LNCaP clone FGC (cell line): Measurements from ENCODE around the gene TARM1.
"Not testable (repeated sequence)": the region's sequence is repeated elsewhere in the genome, so short reads cannot be mapped to it uniquely, and the experiment has no call there.

Experiments used
- DNase-seq: peaks from one replicate; pipeline ENCODE4 v3.0.0-alpha.2; 2011; ENCODE audit warnings: low read depth
- H3K4me3 ChIP-seq: 2 replicates; pipeline ENCODE4 v1.5.1; 2011; ENCODE audit warnings: mild to moderate bottlenecking, low read depth, low read length, control low read depth
- TF ChIP-seq, protein P1 (sequence below): IDR thresholded peaks from 2 replicates; pipeline ENCODE4 v1.5.1; 2012; ENCODE audit warnings: mild to moderate bottlenecking; ENCODE audit not compliant: control insufficient read depth, insufficient read depth; ENCODE audit errors: extremely low read depth

TARM1 gene

DNA sequence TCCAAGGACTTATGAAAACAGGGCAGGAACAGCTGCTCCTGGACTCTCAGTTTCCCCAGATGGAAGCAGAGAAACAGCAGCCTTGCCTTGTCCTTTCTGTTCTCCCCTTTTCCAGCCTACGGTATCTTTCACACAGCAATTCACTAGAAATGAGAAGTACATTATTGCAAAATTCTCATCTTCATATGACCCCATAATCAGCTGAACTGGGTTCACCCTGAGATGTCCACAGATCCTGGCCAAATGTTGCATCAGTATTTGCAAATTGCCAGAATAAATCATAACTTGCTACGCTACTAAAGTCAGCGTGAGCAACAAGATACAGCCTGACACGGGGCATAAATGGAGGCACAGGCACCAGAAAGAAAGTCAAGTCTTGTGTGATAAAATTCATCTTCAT, 33.5 kb downstream of the TARM1 start:
- DNase-seq = no peak
- TF ChIP-seq, protein P1, sequence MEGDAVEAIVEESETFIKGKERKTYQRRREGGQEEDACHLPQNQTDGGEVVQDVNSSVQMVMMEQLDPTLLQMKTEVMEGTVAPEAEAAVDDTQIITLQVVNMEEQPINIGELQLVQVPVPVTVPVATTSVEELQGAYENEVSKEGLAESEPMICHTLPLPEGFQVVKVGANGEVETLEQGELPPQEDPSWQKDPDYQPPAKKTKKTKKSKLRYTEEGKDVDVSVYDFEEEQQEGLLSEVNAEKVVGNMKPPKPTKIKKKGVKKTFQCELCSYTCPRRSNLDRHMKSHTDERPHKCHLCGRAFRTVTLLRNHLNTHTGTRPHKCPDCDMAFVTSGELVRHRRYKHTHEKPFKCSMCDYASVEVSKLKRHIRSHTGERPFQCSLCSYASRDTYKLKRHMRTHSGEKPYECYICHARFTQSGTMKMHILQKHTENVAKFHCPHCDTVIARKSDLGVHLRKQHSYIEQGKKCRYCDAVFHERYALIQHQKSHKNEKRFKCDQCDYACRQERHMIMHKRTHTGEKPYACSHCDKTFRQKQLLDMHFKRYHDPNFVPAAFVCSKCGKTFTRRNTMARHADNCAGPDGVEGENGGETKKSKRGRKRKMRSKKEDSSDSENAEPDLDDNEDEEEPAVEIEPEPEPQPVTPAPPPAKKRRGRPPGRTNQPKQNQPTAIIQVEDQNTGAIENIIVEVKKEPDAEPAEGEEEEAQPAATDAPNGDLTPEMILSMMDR = no peak
- no peak overlapping the region for H3K4me3 ChIP-seq

DNA sequence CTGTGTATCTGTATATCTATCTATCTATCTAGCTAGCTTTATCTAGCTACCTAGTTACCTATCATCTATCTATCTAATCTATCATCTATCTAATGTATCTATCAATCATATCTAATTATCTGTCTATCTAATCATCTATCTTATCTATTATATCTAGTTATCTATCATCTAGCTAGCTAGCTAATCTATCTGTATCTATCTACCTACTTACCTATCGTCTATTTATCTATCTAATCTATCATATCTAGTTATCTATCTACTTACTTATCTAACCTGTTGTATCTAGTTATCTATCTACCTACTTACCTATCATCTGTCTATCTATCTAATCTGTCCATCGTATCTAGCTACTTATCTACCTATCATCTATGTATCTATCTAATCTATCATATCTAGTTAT, 35.4 kb downstream of the TARM1 start:
- DNase-seq = no peak
- H3K4me3 ChIP-seq = no peak overlapping the region
- TF ChIP-seq, protein P1 = no peak

DNA sequence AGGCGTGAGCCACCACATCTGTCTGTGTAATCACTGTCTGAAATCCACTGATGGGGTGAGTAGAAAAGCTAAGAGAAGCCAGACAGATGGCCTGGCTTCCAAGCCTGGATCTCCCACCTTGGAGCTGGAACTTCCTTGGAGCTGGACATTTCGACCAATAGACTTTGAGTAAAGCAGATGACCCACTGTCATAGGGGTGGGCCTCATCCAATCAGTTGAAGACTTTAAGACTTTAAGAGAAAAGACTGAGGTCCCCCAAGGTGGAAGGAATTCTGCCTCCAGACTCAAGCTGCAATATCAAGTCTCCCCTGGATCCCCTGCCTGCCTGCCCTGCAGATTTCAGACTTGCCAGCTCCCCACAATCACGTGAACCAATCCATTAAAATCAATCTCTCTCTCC, 38.2 kb downstream of the TARM1 start:
- DNase-seq = no peak
- TF ChIP-seq, protein P1 = no peak
- H3K4me3 ChIP-seq = no peak overlapping the region

DNA sequence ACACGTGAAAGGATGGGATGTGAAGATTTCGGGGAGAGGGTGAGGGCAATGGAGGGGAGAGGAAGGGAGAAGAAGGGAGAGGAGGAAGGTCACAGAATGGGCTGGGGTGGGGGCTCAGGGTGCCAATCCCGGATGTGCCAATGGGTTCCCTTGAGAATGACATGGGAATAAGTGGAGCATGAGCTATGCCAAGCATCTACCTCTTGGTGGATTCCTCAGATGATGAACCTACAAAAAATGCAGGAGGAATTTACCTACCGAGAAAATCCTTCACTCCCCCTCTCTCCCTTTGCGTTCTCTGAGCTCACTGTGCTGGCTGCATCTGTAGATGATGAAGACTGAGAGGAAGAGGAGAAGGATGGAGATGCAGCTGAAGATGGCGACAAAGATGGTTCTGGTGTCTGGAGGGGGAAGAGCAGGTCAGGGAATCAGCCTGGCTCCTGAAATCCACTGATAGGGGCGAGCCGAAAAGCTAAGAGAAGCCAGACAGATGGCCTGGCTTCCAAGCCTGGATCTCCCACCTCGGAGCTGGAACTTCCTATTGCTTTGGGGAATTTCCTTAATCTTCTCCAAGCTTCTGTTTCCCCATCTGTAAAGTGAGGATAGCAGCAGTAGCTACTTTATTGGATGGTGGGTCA, 39.1 kb downstream of the TARM1 start:
- DNase-seq = no peak
- TF ChIP-seq, protein P1 = no peak
- H3K4me3 ChIP-seq = no peak overlapping the region

DNA sequence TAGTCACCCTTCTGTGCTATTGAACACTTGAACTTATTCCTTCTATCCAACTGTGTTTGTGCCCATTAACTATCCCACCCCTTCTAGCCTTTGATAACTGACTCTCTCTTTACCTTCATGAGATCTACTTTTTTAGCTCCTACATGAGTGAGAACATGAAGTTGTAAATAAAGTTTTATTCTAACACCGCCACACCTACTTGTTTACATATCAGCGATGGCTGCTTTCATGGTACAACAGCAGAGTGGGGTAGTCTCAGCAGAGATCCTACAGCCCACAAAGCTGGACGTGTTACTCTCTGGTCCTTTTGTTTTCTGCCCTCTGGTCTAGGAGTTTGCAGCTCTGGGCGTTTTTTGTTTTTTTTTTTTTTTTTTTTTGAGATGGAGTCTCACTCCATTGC, 41.2 kb downstream of the TARM1 start:
- H3K4me3 ChIP-seq = no peak overlapping the region
- TF ChIP-seq, protein P1 = no peak
- no peak for DNase-seq

DNA sequence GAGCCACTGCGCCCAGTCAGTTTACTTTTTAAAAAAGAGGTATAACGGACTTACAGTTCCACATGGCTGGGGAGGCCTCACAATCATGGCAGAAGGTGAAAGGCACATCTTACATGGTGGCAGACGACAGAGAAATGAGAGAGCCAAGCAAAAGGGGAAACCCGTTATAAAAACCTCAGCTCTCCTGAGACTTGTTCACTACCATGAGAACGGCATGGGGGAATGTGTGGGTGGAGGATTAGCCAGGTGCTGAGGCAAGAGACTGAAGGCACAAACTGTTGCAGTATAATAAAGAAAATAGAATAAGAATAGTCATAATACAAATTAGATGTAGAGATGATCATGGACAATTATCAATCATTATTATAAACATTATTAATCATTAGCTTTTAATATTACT, 44.6 kb downstream of the TARM1 start:
- DNase-seq = not testable (repeated sequence)

DNA sequence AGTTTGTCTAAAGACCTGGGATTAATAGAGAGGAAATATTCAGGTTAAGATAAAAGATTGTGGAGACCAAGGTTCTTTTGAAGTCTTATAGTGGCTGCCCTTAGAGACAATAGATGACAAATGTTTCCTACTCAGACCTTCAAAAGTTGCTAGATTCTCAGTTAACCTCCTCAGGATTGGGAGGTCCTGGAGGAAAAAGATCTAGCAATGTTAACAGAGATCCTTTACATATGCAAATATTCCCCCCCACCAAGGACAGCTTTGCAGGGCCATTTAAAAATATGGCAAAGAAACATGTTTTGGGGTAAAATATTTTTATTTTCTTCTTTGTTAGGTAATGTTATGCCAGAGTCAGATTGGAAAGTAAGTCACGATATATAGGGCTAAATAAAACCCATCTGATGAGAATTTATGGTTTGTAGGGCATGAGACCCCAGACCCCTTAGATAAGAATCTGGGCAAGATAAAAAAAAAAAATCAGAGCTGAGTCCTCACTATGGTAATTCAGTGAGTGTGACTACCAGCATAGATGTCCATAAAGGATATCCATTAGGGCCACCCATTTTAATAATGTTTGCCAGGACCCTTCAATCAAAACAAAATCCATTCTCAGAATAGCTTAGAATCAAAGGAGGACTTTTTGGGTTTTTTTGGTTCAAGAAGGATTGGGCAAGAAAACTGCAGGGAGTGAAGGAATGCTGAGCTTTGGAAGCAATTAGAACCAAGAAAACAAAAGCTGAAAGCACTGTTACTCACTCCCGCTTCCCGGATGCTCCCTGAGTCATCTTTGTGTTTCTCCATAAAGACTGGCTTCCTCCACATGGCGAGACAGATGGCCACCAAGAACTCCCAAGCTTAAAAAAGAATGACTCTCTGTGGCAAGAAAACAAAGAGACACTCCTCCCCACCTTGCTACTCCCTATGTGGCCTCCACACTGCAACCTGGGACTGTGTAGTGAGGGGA, 45.7 kb downstream of the TARM1 start:
- TF ChIP-seq, protein P1 = no peak
- no peak for DNase-seq
- H3K4me3 ChIP-seq = no peak overlapping the region

More for the DNA sequence above, 44.6 kb downstream of the TARM1 start:
- not testable (repeated sequence) for H3K4me3 ChIP-seq
